ENCODE results near the gene CDR2L. TPM values are rescaled to one million over a fixed set of nuclear protein-coding genes. Genes with fewer than 3 reads are reported as not detected.

The CDR2L gene
- total RNA-seq, 2 experiments from 2014 or later = 0.08 TPM; not detected in 1

- POLR2A ChIA-PET = interaction anchor here (0.8 to 1.9 kb wide), 8 partner anchors 15 to 257 kb away, joined by 3 to 24 read pairs (median 4); partner anchors contain the start of genes ATP5PD, CDR2L, FDXR and GGA3
- Mint-ChIP-seq H3K4me1 (ENCODE audit: low read depth) (peaks cover 60% of the 10 kb centered on the region), H3K36me3 (ENCODE audit: low read depth) (peaks cover 39% of the 10 kb centered on the region), H3K9me3 (peaks cover 3% of the 10 kb centered on the region), H3K4me3 (peak overlapping the region; percentile 92), H3K27me3 (peaks cover 27% of the 10 kb centered on the region), H3K27ac (peak overlapping the region; percentile 98)
- CTCF ChIA-PET = interaction anchor here (1.5 to 1.9 kb wide), 2 partner anchors 9 to 20 kb away, joined by 6 to 9 read pairs; partner anchors contain the start of gene MRPL58
- no peaks in the 10 kb centered on the region for H3K27me3 ChIP-seq (ENCODE audit: control insufficient read depth in 1 of 2, insufficient read depth in 2 of 2, low read length in 2 of 2)
- ATAC-seq (ENCODE audit: poor library complexity) (peak; percentile 24), DNase-seq (peak in 13 of 14 experiments; percentile 26 to 85 (median 52))
- peak overlapping the region; percentile 73 for H3K4me3 ChIP-seq (ENCODE audit: low read length)
- TF ChIP-seq CTCF (IDR thresholded peaks at IDR 0.05) = no peak
- no peaks in the 10 kb centered on the region for H3K9me3 ChIP-seq (ENCODE audit: control insufficient read depth in 1 of 2, insufficient read depth in 1 of 2, low read length in 2 of 2)
- H3K4me1 ChIP-seq (ENCODE audit: insufficient read depth, low read length) = peaks cover 52% of the 10 kb centered on the region
- intact Hi-C loops (cut with DNase I, micrococcal nuclease) = loop anchor here in 1 of 2 experiments (2.0 kb wide), 1 partner anchor 49 kb away; no protein-coding TSS in a partner anchor
- no peaks in the 10 kb centered on the region for H3K36me3 ChIP-seq (ENCODE audit: insufficient read depth, low read length)
- peak overlapping the region; percentile 21 to 79 for H3K27ac ChIP-seq (ENCODE audit: low read depth in 1 of 2, low read length in 2 of 2)
These were observed 44.7 kb downstream of the CDR2L start for GRCh38 chr17:75031972-75032719.

- Histone ChIP-seq H3K27me3 (ENCODE audit: control insufficient read depth in 1 of 2, insufficient read depth in 2 of 2, low read length in 2 of 2) (no peaks in the 10 kb centered on the region), H3K4me3 (ENCODE audit: low read length) (peak overlapping the region; percentile 73), H3K36me3 (ENCODE audit: insufficient read depth, low read length) (no peaks in the 10 kb centered on the region), H3K4me1 (ENCODE audit: insufficient read depth, low read length) (peaks cover 56% of the 10 kb centered on the region), H3K9me3 (ENCODE audit: control insufficient read depth in 1 of 2, insufficient read depth in 1 of 2, low read length in 2 of 2) (no peaks in the 10 kb centered on the region), H3K27ac (ENCODE audit: low read depth in 1 of 2, low read length in 2 of 2) (no peak overlapping the region)
- peaks cover 27% of the 10 kb centered on the region for H3K27me3 Mint-ChIP-seq
- POLR2A ChIA-PET = interaction anchor here (0.8 to 1.9 kb wide), 6 partner anchors 14 to 256 kb away, joined by 3 to 24 read pairs (median 4); partner anchors contain the start of genes ATP5PD, CDR2L, GGA3 and KCTD2
- H3K4me3 Mint-ChIP-seq = peak overlapping the region; percentile 92
- H3K27ac Mint-ChIP-seq = peak overlapping the region; percentile 98
- peaks cover 65% of the 10 kb centered on the region for H3K4me1 Mint-ChIP-seq (ENCODE audit: low read depth)
- H3K9me3 Mint-ChIP-seq = peaks cover 3% of the 10 kb centered on the region
- peak; percentile 3 for ATAC-seq (ENCODE audit: poor library complexity)
- DNase-seq = peak in 3 of 14 experiments; percentile 16 to 65 (median 62)
- CTCF ChIA-PET = interaction anchor here (1.5 to 1.9 kb wide), 2 partner anchors 9 to 21 kb away, joined by 6 to 9 read pairs; partner anchors contain the start of gene MRPL58
- TF ChIP-seq CTCF (IDR thresholded peaks at IDR 0.05) = no peak
- peaks cover 39% of the 10 kb centered on the region for H3K36me3 Mint-ChIP-seq (ENCODE audit: low read depth)
- intact Hi-C loops (cut with DNase I, micrococcal nuclease) = loop anchor here in 1 of 2 experiments (2.0 kb wide), 1 partner anchor 50 kb away; no protein-coding TSS in a partner anchor
These were observed 45.4 kb downstream of the CDR2L start for GRCh38 chr17:75032720-75033280.
